ENCODE results near the gene AGBL1. TPM values are rescaled to one million over a fixed set of nuclear protein-coding genes. Genes with fewer than 3 reads are reported as not detected.

The AGBL1 gene
- polyA plus RNA-seq, 1 experiment = not detected

DNA sequence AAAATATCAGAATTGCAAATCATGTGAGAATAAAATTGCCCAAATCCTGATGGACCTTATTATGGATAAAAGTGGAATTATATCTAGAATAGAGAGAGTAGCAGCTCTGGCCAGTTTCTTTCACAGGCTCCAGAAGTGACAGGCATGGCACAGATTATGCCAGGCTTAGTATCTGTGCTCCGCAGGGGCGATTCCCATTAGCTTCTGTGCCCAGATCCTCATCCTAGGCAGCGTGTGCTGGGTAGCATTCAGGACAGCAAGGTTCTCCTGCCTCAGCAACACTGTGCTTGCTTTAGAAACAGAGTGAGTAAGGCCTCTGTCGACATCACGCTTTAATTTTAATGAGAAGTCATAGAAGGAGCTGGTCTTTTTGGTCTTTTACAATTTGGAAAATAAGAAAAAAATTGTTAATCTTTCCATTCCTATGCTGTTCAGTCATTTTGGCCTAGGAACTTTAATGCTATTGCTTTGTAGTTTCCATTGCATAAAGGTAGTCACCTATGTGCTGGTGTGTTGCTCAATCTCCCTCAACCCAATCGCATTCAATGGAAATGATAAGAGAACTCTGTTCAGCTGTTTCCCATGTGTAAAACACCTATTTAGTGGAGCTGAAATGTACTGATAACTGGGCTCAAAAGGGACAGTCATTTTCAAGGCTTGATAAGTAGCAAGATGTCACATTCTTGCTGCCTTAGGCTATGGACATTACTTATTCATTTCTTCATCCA lies 770.1 kb downstream of the AGBL1 start:
- H3K9me3 ChIP-seq (ENCODE audit: control insufficient read depth, insufficient read depth, low read length) = 0 out of 2 replicates have a peak, but pooled peaks cover 3% of the 10 kb centered on the region
- H3K27me3 ChIP-seq (ENCODE audit: control insufficient read depth, insufficient read depth, low read length) = no peaks in the 10 kb centered on the region
- no peak for DNase-seq (ENCODE audit: low read depth, low spot score)
- no peak overlapping the region for H3K27ac ChIP-seq (ENCODE audit: low read depth, low read length)
- TF ChIP-seq, protein P1, sequence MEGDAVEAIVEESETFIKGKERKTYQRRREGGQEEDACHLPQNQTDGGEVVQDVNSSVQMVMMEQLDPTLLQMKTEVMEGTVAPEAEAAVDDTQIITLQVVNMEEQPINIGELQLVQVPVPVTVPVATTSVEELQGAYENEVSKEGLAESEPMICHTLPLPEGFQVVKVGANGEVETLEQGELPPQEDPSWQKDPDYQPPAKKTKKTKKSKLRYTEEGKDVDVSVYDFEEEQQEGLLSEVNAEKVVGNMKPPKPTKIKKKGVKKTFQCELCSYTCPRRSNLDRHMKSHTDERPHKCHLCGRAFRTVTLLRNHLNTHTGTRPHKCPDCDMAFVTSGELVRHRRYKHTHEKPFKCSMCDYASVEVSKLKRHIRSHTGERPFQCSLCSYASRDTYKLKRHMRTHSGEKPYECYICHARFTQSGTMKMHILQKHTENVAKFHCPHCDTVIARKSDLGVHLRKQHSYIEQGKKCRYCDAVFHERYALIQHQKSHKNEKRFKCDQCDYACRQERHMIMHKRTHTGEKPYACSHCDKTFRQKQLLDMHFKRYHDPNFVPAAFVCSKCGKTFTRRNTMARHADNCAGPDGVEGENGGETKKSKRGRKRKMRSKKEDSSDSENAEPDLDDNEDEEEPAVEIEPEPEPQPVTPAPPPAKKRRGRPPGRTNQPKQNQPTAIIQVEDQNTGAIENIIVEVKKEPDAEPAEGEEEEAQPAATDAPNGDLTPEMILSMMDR (IDR thresholded peaks at IDR 0.05; ENCODE audit: low read depth, low read length) = no peak
- ChIA-PET CTCF (no interaction called here), POLR2A (interaction anchor here (0.9 kb wide), 1 partner anchor 205 kb away, joined by 3 read pairs; no protein-coding TSS in a partner anchor)
- H3K4me3 ChIP-seq (ENCODE audit: low read depth, low read length) = no peak overlapping the region

DNA sequence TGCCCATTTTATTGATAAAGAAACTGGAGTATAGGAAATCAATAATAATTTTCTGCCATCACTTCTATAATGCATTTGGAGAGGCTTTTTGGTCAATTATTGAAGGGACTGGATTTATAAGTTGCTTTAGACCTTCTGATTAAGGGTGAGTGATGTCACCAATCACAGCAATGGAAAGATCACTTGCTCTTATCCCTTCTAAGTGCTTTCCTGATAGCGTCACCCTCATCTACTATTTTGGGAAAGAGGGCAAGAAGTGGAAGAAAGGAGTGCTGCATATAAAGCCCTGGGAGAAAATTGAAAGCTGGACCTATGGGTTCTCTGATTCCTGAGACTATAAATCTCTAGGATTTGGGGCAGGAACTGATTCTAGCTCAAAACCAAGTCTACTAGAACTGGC lies 771.3 kb downstream of the AGBL1 start:
- ChIA-PET CTCF (no interaction called here), POLR2A (no interaction called here)
- no peak overlapping the region for H3K27ac ChIP-seq (ENCODE audit: low read depth, low read length)
- no peak for DNase-seq (ENCODE audit: low read depth, low spot score)
- TF ChIP-seq, protein P1 (IDR thresholded peaks at IDR 0.05; ENCODE audit: low read depth, low read length) = no peak
- H3K4me3 ChIP-seq (ENCODE audit: low read depth, low read length) = no peak overlapping the region
- H3K27me3 ChIP-seq (ENCODE audit: control insufficient read depth, insufficient read depth, low read length) = no peaks in the 10 kb centered on the region
- H3K9me3 ChIP-seq (ENCODE audit: control insufficient read depth, insufficient read depth, low read length) = 0 out of 2 replicates have a peak, but pooled peaks cover 3% of the 10 kb centered on the region

DNA sequence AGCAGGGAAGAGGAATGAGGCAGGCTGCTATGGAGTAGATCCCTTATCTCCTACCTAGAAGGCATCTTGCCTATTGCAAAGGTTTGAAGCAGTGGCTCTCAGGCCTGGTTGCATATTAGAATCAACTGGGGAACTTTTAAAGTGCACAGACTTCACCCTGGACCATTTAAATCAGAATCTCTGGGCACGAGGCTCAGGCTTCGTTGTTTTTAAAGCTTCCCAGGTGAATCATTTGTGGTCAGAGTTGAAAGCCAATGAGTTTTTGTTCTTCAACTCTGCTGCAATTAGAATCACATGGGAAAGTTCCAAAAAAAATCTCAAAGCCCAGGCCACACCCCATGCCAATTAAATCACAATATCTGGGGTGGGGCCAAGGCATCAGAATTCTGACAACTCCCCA lies 773.1 kb downstream of the AGBL1 start:
- Histone ChIP-seq H3K9me3 (ENCODE audit: control insufficient read depth, insufficient read depth, low read length) (peaks cover 11% of the 10 kb centered on the region; the same call in 1 of the 2 replicates), H3K27me3 (ENCODE audit: control insufficient read depth, insufficient read depth, low read length) (no peaks in the 10 kb centered on the region), H3K4me3 (ENCODE audit: low read depth, low read length) (no peak overlapping the region), H3K27ac (ENCODE audit: low read depth, low read length) (no peak overlapping the region)
- ChIA-PET CTCF (no interaction called here), POLR2A (no interaction called here)
- TF ChIP-seq, protein P1 (IDR thresholded peaks at IDR 0.05; ENCODE audit: low read depth, low read length) = no peak
- DNase-seq (ENCODE audit: low read depth, low spot score) = no peak

DNA sequence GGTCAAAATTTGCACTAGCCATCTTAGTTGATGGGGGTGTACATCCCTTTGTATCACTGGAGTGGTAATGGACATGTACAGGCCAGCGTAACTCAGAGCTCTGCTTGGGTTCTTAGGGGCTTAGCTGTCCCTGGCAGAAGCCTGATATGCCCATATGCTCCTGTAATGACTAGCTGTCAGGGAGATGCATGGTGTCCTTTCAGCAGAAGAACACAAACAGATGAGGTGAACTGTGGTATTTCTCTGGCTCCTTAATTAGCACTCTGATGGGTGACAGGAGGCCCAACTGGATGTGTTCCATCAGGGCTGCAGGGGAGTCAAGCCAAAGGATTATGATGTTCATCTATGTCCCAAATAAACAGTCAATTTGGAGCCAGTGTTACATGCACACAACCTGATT lies 774.5 kb downstream of the AGBL1 start:
- Histone ChIP-seq H3K4me3 (ENCODE audit: low read depth, low read length) (no peak overlapping the region), H3K27me3 (ENCODE audit: control insufficient read depth, insufficient read depth, low read length) (no peaks in the 10 kb centered on the region), H3K27ac (ENCODE audit: low read depth, low read length) (no peak overlapping the region), H3K9me3 (ENCODE audit: control insufficient read depth, insufficient read depth, low read length) (peaks cover 11% of the 10 kb centered on the region; the same call in 1 of the 2 replicates)
- DNase-seq (ENCODE audit: low read depth, low spot score) = no peak
- ChIA-PET CTCF (no interaction called here), POLR2A (no interaction called here)
- TF ChIP-seq, protein P1 (IDR thresholded peaks at IDR 0.05; ENCODE audit: low read depth, low read length) = no peak
